ENCODE results near the gene GABRR1.

The GABRR1 gene

GRCh38 chr6:89214197-89214596 is 3.0 kb downstream of the GABRR1 start:
- DNase-seq = no peak

GRCh38 chr6:89212472-89212871 is 4.7 kb downstream of the GABRR1 start:
- no peak for DNase-seq

- no peak for DNase-seq
These were observed 7.7 kb downstream of the GABRR1 start for GRCh38 chr6:89209457-89209856.

- DNase-seq = no peak
These were observed 8.6 kb downstream of the GABRR1 start for GRCh38 chr6:89208551-89208950.

GRCh38 chr6:89205819-89206218 is 11.3 kb downstream of the GABRR1 start:
- no peak for DNase-seq

- DNase-seq = no peak
These were observed 13.1 kb downstream of the GABRR1 start for GRCh38 chr6:89204096-89204495.

GRCh38 chr6:89200706-89201215 is 16.4 kb downstream of the GABRR1 start:
- DNase-seq = no peak

- DNase-seq = no peak
These were observed 17.6 kb downstream of the GABRR1 start for GRCh38 chr6:89199579-89199978.

- no peak for DNase-seq
These were observed 18.9 kb downstream of the GABRR1 start for GRCh38 chr6:89198235-89198634.

GRCh38 chr6:89197141-89197540 is 20.0 kb downstream of the GABRR1 start:
- no peak for DNase-seq

GRCh38 chr6:89194559-89194958 is 22.6 kb downstream of the GABRR1 start:
- no peak for DNase-seq

GRCh38 chr6:89190741-89191140 is 26.4 kb downstream of the GABRR1 start:
- DNase-seq = no peak

GRCh38 chr6:89187504-89187903 is 29.7 kb downstream of the GABRR1 start:
- DNase-seq = no peak

- DNase-seq = no peak
These were observed 30.4 kb downstream of the GABRR1 start for GRCh38 chr6:89186762-89187161.

- no peak for DNase-seq
These were observed 32.8 kb downstream of the GABRR1 start for GRCh38 chr6:89184344-89184743.

GRCh38 chr6:89183294-89183693 is 33.9 kb downstream of the GABRR1 start:
- no peak for DNase-seq

GRCh38 chr6:89180971-89181370 is 36.2 kb downstream of the GABRR1 start:
- no peak for DNase-seq

- no peak for DNase-seq
These were observed 37.0 kb downstream of the GABRR1 start for GRCh38 chr6:89180112-89180511.

- no peak for DNase-seq
These were observed 43.5 kb downstream of the GABRR1 start for GRCh38 chr6:89173634-89174033.

- DNase-seq = no peak
These were observed 45.0 kb downstream of the GABRR1 start for GRCh38 chr6:89172131-89172530.

- no peak for DNase-seq
These were observed 55.1 kb downstream of the GABRR1 start for GRCh38 chr6:89162047-89162371.

- DNase-seq = no peak
These were observed 55.7 kb downstream of the GABRR1 start for GRCh38 chr6:89161326-89162046.

- no peak for DNase-seq
These were observed 56.6 kb downstream of the GABRR1 start for GRCh38 chr6:89160331-89161092.

- no peak for DNase-seq
These were observed 63.0 kb downstream of the GABRR1 start for GRCh38 chr6:89154131-89154530.
